Keratinocyte (primary cell): Measurements from ENCODE around the gene CTNNA2. TPM values are rescaled to one million over a fixed set of nuclear protein-coding genes. Genes with fewer than 3 reads are reported as not detected.

ENCODE experiments used
- DNase-seq: peaks from one replicate; pipeline ENCODE4 v3.0.0-alpha.2; 2011; ENCODE audit warnings: low read depth, missing footprints, low spot score
- FAIRE-seq: peaks from 2 replicates; lab custom pipeline; 2011; peaks lifted over from hg19 to GRCh38; lab: Jason Lieb, UNC
- H2AFZ ChIP-seq: 2 replicates; pipeline ENCODE4 v1.6.0; 2012; ENCODE audit warnings: low read length, control low read depth, inconsistent platforms; ENCODE audit not compliant: control insufficient read depth
- H3K27ac ChIP-seq: 2 replicates; pipeline ENCODE4 v1.5.1; 2011; ENCODE audit warnings: low read length; ENCODE audit not compliant: control insufficient read depth, insufficient read depth
- H3K27me3 ChIP-seq: 3 replicates; pipeline ENCODE4 v1.6.0; 2011; ENCODE audit warnings: low read length; ENCODE audit not compliant: control insufficient read depth, insufficient read depth; ENCODE audit errors: extremely low read depth
- H3K36me3 ChIP-seq, 2 experiments: 2 replicates in 1 of 2; 3 replicates in 1 of 2; pipeline ENCODE4 v1.5.1; 2011; ENCODE audit warnings: low read length in 2 of 2, mild to moderate bottlenecking in 1 of 2; ENCODE audit not compliant: control insufficient read depth in 2 of 2, insufficient read depth in 2 of 2; ENCODE audit errors: extremely low read depth in 1 of 2
- H3K4me1 ChIP-seq: 3 replicates; pipeline ENCODE4 v1.5.1; 2011; ENCODE audit warnings: low read length; ENCODE audit not compliant: control insufficient read depth, insufficient read depth; ENCODE audit errors: extremely low read depth
- H3K4me2 ChIP-seq: 3 replicates; pipeline ENCODE4 v1.6.0; 2011; ENCODE audit warnings: low read depth, low read length; ENCODE audit not compliant: control insufficient read depth, insufficient read depth; ENCODE audit errors: extremely low read depth
- H3K4me3 ChIP-seq, 3 experiments: fragments of 200-600 bp in 1 of 3; sonication (generic) in 1 of 3; 2 replicates in 2 of 3; 3 replicates in 1 of 3; pipeline ENCODE4 v1.5.1; 2011 to 2016; ENCODE audit warnings: low read length in 3 of 3, mild to moderate bottlenecking in 3 of 3, control low read depth in 2 of 3, inconsistent platforms in 1 of 3, low read depth in 1 of 3, mixed read lengths in 1 of 3, mixed run types in 1 of 3, moderate library complexity in 1 of 3; ENCODE audit not compliant: control insufficient read depth in 2 of 3, insufficient read depth in 2 of 3; ENCODE audit errors: extremely low read depth in 1 of 3
- H3K79me2 ChIP-seq: 2 replicates; pipeline ENCODE4 v1.6.0; 2012; ENCODE audit warnings: low read length; ENCODE audit not compliant: control insufficient read depth, insufficient read depth
- H3K9ac ChIP-seq: 3 replicates; pipeline ENCODE4 v1.6.0; 2011; ENCODE audit warnings: low read length; ENCODE audit not compliant: control insufficient read depth, insufficient read depth; ENCODE audit errors: extremely low read depth
- H3K9me1 ChIP-seq: 3 replicates; pipeline ENCODE4 v1.6.0; 2011; ENCODE audit warnings: low read length; ENCODE audit not compliant: control insufficient read depth, insufficient read depth; ENCODE audit errors: extremely low read depth
- H3K9me3 ChIP-seq: 2 replicates; pipeline ENCODE4 v1.5.1; 2012; ENCODE audit warnings: low read depth, low read length; ENCODE audit not compliant: control insufficient read depth
- H4K20me1 ChIP-seq: 3 replicates; pipeline ENCODE4 v1.6.0; 2011; ENCODE audit warnings: low read length; ENCODE audit not compliant: control insufficient read depth, insufficient read depth; ENCODE audit errors: extremely low read depth
- CTCF ChIP-seq, 3 experiments: IDR thresholded peaks in 1 of 3; conservative IDR thresholded peaks in 1 of 3; optimal IDR thresholded peaks in 1 of 3; 2 replicates in 2 of 3; 3 replicates in 1 of 3; pipeline versions ENCODE3 to v1.5.1; 2011; ENCODE audit warnings: low read length in 3 of 3, mild to moderate bottlenecking in 3 of 3, moderate library complexity in 2 of 3, control low read depth in 1 of 3, inconsistent platforms in 1 of 3; ENCODE audit not compliant: insufficient read depth in 2 of 3; ENCODE audit errors: extremely low read depth in 1 of 3
- EZH2 ChIP-seq: IDR thresholded peaks from one replicate; pipeline ENCODE4 v1.6.1; 2012; ENCODE audit warnings: inconsistent platforms, mild to moderate bottlenecking, low read length, moderate library complexity
- dilution Hi-C: fragments of 300-500 bp; cut with MboI; formaldehyde crosslinking; loops from one replicate; pipeline ENCODE4 v1.7.0; 2020; ENCODE audit warnings: low sequenced_read_pairs; ENCODE audit not compliant: extremely low pct_ligation_motif_present
- polyA plus RNA-seq, 5 experiments: library from polyadenylated mRNA; depleted of rRNA in 3 of 5; stranded (reverse) in 3 of 5; stranded (forward) in 1 of 5; unstranded in 1 of 5; fragments of >200 nt; gene quantifications; 1 replicate in 1 of 5; 2 replicates in 3 of 5; 3 replicates in 1 of 5; pipeline versions ENCODE4 v1.2.1 to v1.2.3, GENCODE V29; 2011 to 2012; ENCODE audit warnings: missing spikeins in 2 of 5, low read depth in 1 of 5, low replicate concordance in 1 of 5

The CTNNA2 gene
- polyA plus RNA-seq, 1 donor (not counting 4 experiments of a cell fraction or from before 2014, with no cell fraction given), result not detected

- no peaks in the 10 kb centered on the region for H3K4me1 ChIP-seq
- H3K27me3 ChIP-seq, result peaks cover 10% of the 10 kb centered on the region
- no peak overlapping the region for H3K4me2 ChIP-seq
- no peak overlapping the region for H3K4me3 ChIP-seq
- FAIRE-seq (no peak), DNase-seq (no peak)
- no peak for TF ChIP-seq CTCF (optimal IDR thresholded peaks at IDR 0.05 in 1 of 3, IDR thresholded peaks at IDR 0.05 in 1 of 3, conservative IDR thresholded peaks at IDR 0.05 in 1 of 3; ENCODE audit: extremely low read depth in 1 of 3, insufficient read depth in 2 of 3, low read length in 3 of 3)
- no peak for TF ChIP-seq EZH2
- no peak overlapping the region for H3K27ac ChIP-seq
- H3K79me2 ChIP-seq, result no peaks in the 10 kb centered on the region
- H2AFZ ChIP-seq, result no peak overlapping the region
- no peaks in the 10 kb centered on the region for H3K36me3 ChIP-seq
- H4K20me1 ChIP-seq, result no peaks in the 10 kb centered on the region
- no peaks in the 10 kb centered on the region for H3K9me1 ChIP-seq
- dilution Hi-C loops, result no loop called here
- H3K9me3 ChIP-seq, result no peaks in the 10 kb centered on the region
- H3K9ac ChIP-seq, result no peak overlapping the region
Measured at GRCh38 chr2:80322311-80322920, 809.6 kb downstream of the CTNNA2 start.

GRCh38 chr2:80322958-80323357 lies 810.1 kb downstream of the CTNNA2 start:
- H3K9me3 ChIP-seq, result no peaks in the 10 kb centered on the region
- H3K4me2 ChIP-seq, result no peak overlapping the region
- DNase-seq (no peak), FAIRE-seq (no peak)
- peaks cover 10% of the 10 kb centered on the region for H3K27me3 ChIP-seq
- H3K4me3 ChIP-seq, result no peak overlapping the region
- no peak overlapping the region for H2AFZ ChIP-seq
- no peak for TF ChIP-seq CTCF (optimal IDR thresholded peaks at IDR 0.05 in 1 of 3, IDR thresholded peaks at IDR 0.05 in 1 of 3, conservative IDR thresholded peaks at IDR 0.05 in 1 of 3; ENCODE audit: extremely low read depth in 1 of 3, insufficient read depth in 2 of 3, low read length in 3 of 3)
- TF ChIP-seq EZH2, result no peak
- no peaks in the 10 kb centered on the region for H3K79me2 ChIP-seq
- H3K27ac ChIP-seq, result no peak overlapping the region
- no peak overlapping the region for H3K9ac ChIP-seq
- no peaks in the 10 kb centered on the region for H4K20me1 ChIP-seq
- H3K36me3 ChIP-seq, result no peaks in the 10 kb centered on the region
- H3K4me1 ChIP-seq, result no peaks in the 10 kb centered on the region
- dilution Hi-C loops, result no loop called here
- H3K9me1 ChIP-seq, result no peaks in the 10 kb centered on the region
